GM19238 (cell line): ENCODE results near the gene DTNB.

Source experiments
- DNase-seq: peaks from one replicate; pipeline ENCODE4 v3.0.0; 2011; ENCODE audit warnings: low spot score; ENCODE audit not compliant: insufficient read length

Gene DTNB

DNA sequence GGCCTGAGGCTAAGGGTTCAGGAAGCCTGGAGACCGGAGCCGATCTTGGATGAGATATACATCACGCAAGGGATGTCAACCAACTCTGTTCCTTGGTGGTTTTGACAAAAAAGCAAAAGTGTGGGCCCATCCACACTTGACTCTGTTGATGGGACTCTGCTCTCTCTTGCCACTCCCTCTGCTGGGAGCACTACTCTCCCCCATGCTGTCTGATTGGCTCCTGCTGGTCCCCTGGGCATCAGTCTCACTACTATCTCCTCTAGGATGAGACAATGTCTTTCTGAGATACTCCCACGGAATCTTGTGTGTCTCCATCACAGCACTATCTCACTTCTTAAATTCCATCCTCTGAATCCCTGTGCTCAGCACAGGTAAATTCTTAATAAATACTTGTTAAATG lies 274.8 kb downstream of the DTNB start:
- no peak for DNase-seq

DNA sequence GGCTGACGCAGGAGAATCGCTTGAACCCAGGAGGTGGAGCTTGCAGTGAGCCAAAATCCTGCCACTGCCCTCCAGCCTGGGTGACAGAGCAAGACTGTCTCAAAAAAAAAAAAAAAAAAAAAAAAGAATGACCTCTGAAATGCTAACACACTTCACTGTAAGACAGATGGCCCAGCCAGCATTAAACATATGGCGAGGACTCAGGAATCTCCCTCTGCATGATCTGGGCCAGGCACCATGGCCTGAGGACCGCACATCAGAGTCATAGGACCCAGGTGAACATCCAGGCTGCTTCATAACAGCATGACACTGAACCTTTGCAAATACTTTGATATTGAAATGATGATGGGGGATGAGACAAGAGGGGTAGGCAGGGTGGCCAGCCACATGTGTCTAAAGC lies 275.6 kb downstream of the DTNB start:
- DNase-seq = no peak

DNA sequence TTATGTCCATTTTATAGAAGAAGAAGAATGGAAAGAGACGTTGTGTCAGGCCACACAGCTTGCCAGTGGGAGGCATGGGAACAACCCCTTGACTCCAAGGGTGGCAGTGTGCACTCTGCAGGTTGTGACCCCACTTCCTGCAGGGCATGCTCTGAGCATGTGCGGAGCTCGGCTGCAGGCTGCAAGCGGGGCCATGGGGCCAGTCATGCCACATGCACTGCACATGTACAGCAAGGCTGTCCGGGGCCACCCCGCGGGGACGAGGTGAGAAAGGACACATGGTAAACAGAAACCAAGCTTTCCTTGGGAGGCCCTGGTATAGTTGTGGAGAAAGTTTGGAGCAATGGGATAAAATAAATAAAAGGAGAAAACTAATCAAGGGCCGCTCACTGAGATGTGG lies 284.2 kb downstream of the DTNB start:
- DNase-seq = no peak

DNA sequence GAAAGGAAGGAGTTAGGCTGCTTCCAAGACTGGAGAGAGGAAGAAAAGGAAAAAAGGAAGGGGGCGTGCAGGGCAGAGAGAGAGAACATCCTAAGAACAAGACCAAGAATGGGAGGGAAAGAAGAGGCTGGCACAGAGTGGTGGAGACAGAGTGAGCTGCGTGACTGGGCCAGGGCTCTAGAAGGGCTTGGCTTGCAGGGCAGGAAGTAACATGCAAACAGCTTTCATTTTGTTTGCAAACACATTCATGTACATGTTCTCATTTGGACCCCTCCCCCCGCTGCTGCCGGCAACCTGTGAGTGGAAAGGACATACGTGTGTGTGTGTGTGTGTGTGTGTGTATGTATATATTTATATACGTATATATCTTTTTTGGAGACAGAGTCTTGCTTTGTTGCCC lies 284.9 kb downstream of the DTNB start:
- DNase-seq = no peak

- DNase-seq = no peak
Observed at GRCh38 chr2:25387876-25388449, 285.4 kb downstream of the DTNB start.

- DNase-seq = no peak
Observed at GRCh38 chr2:25386971-25387875, 286.2 kb downstream of the DTNB start.

DNA sequence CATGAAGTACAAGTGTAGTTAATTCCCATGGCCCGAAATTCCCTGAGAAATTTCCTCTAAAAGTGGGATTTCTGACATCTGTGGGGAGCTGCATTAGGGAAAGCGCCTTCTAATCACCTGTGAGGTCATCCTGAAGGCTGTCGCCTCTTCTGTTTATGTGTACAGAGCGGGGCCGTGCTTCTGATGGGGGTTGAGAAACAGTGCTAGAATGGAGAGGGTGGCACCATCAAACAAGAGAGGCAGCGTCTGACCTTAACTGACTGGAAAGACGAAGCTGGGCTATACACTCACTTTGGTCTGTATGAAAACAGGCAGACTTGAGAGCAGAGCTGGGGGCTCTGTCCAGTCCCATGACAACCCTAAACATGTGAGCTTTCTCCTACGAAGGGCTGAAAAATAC lies 287.5 kb downstream of the DTNB start:
- no peak for DNase-seq

- no peak for DNase-seq
Observed at GRCh38 chr2:25383806-25384205, 289.6 kb downstream of the DTNB start.

GRCh38 chr2:25381502-25381901 lies 291.9 kb downstream of the DTNB start:
- no peak for DNase-seq

GRCh38 chr2:25380586-25381375 lies 292.6 kb downstream of the DTNB start:
- DNase-seq = no peak

DNA sequence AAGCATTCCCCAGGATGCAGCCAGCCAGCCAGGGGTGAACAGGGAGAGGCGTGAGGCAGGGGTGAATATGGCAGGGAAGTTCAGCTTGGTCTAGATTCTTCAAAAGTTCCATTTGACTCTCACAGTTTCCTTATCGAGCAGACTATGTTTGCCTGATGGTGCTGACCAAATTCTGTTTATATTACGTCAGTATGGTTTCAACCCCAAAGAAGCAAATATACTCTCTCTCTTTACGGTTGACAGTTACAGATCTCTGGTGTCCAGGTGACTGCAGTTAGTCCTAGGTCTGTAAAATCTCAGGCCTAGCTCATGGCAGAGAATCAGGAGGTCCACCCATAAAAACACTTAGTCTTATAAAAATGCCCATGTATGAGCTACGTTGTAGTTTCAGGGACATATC lies 293.4 kb downstream of the DTNB start:
- no peak for DNase-seq

DNA sequence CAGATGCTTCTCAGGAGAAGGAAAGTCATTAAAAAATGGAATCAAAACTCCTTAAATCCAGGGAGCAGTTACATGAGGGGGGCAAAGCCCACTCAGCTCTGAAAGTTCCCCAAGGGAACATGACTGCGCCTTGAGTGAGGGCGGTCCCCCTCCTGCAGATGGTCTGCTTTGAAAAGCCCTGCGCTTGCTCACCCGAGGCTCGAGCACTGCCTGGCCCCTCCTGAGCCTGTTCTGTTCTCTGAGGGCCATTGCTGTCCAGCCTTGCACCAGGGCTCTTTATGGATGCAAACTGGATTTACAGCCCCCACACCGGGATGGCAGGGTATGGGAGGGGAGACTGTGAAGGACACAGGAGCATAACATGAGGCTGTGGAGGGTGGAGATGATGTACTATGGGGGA lies 293.8 kb downstream of the DTNB start:
- DNase-seq = no peak

- DNase-seq = no peak
Observed at GRCh38 chr2:25378731-25379490, 294.5 kb downstream of the DTNB start.

GRCh38 chr2:25377822-25378421 lies 295.5 kb downstream of the DTNB start:
- DNase-seq = no peak

DNA sequence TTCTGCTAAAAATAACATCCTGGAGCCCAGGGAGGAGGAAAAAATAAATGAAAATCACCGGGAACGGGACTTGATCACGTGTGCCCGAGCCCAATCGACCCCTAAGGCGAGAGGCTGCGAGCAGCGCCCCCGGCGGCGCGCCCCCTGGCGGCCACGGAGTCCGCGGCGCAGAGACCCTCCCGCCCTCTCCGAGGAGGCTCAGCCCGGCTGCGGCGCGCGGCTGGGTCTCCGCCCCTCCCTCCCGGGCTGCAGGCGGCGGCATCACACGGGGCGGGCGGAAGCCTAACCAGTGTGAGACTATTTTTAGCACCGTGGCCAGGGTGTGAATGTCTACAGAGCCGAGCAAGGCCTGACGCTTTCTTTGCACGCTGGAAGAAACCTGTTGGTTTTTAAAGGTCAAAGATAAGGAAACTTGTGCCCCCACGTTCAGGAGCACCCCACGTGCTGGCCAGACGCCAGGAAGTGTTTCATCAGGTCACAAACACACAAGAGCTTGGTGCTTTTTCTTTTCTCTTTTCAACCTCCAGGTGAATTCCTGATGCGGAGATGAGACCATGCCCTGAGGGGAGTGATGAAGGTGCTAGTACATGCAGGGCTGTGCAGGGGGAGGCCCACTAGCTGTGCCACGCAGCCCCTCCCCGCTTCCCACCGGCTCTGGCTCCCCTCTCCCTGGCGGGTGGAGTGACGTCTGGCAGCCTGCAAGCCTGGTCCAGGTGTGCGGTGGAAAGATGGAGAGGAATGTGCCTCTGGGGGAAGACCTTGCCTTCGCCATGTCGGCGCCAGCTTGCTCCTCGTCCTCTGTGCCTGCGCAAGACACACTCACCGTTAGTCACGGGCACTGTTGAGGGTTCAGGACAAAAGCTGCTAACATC lies 296.4 kb downstream of the DTNB start:
- DNase-seq = peak; percentile 90

DNA sequence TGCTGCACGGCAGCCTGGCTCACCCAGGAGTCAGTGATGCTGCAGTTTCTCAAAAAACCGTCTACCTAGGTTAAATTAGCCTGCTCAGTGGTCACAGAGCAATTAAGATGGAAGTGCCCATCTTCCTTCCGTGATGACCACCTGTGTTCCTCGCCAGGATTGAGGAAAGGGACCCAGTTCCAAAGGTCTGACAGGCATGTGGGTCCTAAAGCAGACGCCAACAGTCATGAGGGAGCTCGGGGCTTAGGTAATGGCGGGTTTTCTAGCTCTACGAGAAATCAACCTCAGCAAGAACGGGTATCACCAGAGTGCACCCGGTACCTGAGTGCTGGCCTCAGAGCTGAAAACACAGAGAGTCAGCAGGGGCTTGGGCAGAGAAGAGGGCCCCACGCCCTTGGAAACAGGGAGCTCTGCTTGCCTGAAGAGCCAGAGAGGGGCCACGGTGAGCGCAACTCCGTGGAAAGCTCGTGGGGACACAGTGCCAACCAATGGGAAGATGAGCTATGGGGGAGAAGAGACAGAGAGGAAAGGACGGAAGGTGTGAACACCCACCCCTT lies 297.3 kb downstream of the DTNB start:
- no peak for DNase-seq

- DNase-seq = no peak
Observed at GRCh38 chr2:25375371-25375988, 297.9 kb downstream of the DTNB start.

- no peak for DNase-seq
Observed at GRCh38 chr2:25374827-25375226, 298.6 kb downstream of the DTNB start.

- no peak for DNase-seq
Observed at GRCh38 chr2:25374411-25374810, 299.0 kb downstream of the DTNB start.
